Body of pancreas (tissue), 4 donors: ENCODE measurements around the gene TMCC3. TPM values are rescaled to one million over a fixed set of nuclear protein-coding genes. Genes with fewer than 3 reads are reported as not detected.
A peak's percentile ranks its signal among the peaks of the same experiment; 100 is the strongest.

ENCODE experiments used
- ATAC-seq: fragments of 150-250 bp; one replicate; pipeline ENCODE4 v1.9.1; 2016
- DNase-seq, 4 donors: peaks; one replicate each; pipeline ENCODE4 v3.0.0-alpha.2; 2019
- H3K27ac ChIP-seq, 4 donors: fragments of 200-600 bp; sonication (generic); 1 replicate in 3 of 4; 2 replicates in 1 of 4; pipeline versions ENCODE4 v1.5.1 to v1.6.1; 2016 to 2019; ENCODE audit warnings: mild to moderate bottlenecking in 1 of 4, mixed read lengths in 1 of 4, moderate library complexity in 1 of 4
- H3K27me3 ChIP-seq, 2 donors: fragments of 200-600 bp; sonication (generic); one replicate each; pipeline ENCODE4 v1.6.0; 2016; ENCODE audit warnings: mild to moderate bottlenecking in 1 of 2
- H3K36me3 ChIP-seq, 2 donors: fragments of 200-600 bp; sonication (generic); replicated peaks in 1 of 2; 2 replicates each; pipeline ENCODE4 v1.5.1; 2016; ENCODE audit warnings: low read depth in 2 of 2; ENCODE audit not compliant: insufficient read depth in 1 of 2
- H3K4me1 ChIP-seq: fragments of 200-600 bp; sonication (generic); one replicate; pipeline ENCODE4 v1.6.0; 2016
- H3K4me3 ChIP-seq, 2 donors: fragments of 200-600 bp; sonication (generic); 1 replicate in 1 of 2; 2 replicates in 1 of 2; pipeline ENCODE4 v1.5.1; 2016 to 2019
- H3K9me3 ChIP-seq, 3 donors: fragments of 200-600 bp; sonication (generic); 1 replicate in 2 of 3; 2 replicates in 1 of 3; pipeline ENCODE4 v1.5.1; 2016
- CTCF ChIP-seq, 7 experiments: fragments of 450-650 bp in 4 of 7; fragments of 200-600 bp in 3 of 7; sonication (generic) in 3 of 7; IDR thresholded peaks; one replicate each; pipeline ENCODE4 v1.5.1; 2016 to 2019; ENCODE audit warnings: antibody characterized with exemption in 7 of 7
- POLR2A ChIP-seq, 3 donors: fragments of 450-650 bp; IDR thresholded peaks; one replicate each; pipeline ENCODE4 v1.6.1; 2016; ENCODE audit warnings: antibody characterized with exemption in 3 of 3, mild to moderate bottlenecking in 2 of 3
- WGBS, 2 donors: methylation state at CpG; one replicate each; pipeline ENCODE4 v1.1.5; 2017; 5-methylcytosine and 5-hydroxymethylcytosine counted together
- intact Hi-C: fragments of 100-400 bp; cut with DNase I; formaldehyde crosslinking; loops from one replicate; pipeline ENCODE4 v1.15.1; 2023
- total RNA-seq, 2 donors: library from RNA; depleted of rRNA; stranded (reverse); fragments of >200 nt; gene quantifications; one replicate each; pipeline ENCODE4 v1.1.0, GENCODE V29; 2016

TMCC3 gene
- total RNA-seq, 2 donors from 2014 or later = 1.3 to 3.6 TPM

GRCh38 chr12:94571556-94571955 is 78.8 kb downstream of the TMCC3 start:
- no peaks in the 10 kb centered on the region for H3K36me3 ChIP-seq
- no peak overlapping the region for H3K27ac ChIP-seq
- intact Hi-C loops = no loop called here
- H3K4me3 ChIP-seq = no peak overlapping the region
- no peak for ATAC-seq
- H3K4me1 ChIP-seq = no peaks in the 10 kb centered on the region
- H3K9me3 ChIP-seq = no peaks in the 10 kb centered on the region
- TF ChIP-seq POLR2A (IDR thresholded peaks at IDR 0.05) (no peak), CTCF (IDR thresholded peaks at IDR 0.05) (no peak)
- WGBS, 2 donors = 39 to 45% methylated on average over 12 of the region's 12 CpGs
- DNase-seq = peak; percentile 29 to 55 (median 45)
- no peaks in the 10 kb centered on the region for H3K27me3 ChIP-seq

GRCh38 chr12:94570161-94570560 is 80.2 kb downstream of the TMCC3 start:
- no peak overlapping the region for H3K27ac ChIP-seq
- H3K4me1 ChIP-seq = no peaks in the 10 kb centered on the region
- H3K27me3 ChIP-seq = no peaks in the 10 kb centered on the region
- H3K4me3 ChIP-seq = no peak overlapping the region
- intact Hi-C loops = no loop called here
- no peak for DNase-seq
- H3K9me3 ChIP-seq = no peaks in the 10 kb centered on the region
- TF ChIP-seq POLR2A (IDR thresholded peaks at IDR 0.05) (no peak), CTCF (IDR thresholded peaks at IDR 0.05) (no peak)
- WGBS, 2 donors = 70 to 76% methylated on average over 7 of the region's 7 CpGs
- no peaks in the 10 kb centered on the region for H3K36me3 ChIP-seq
- no peak for ATAC-seq

- TF ChIP-seq POLR2A (IDR thresholded peaks at IDR 0.05) = no peak
- TF ChIP-seq CTCF (IDR thresholded peaks at IDR 0.05) = no peak
- H3K27ac ChIP-seq = no peak overlapping the region
- DNase-seq = no peak
- no peak for ATAC-seq
- WGBS, 2 donors = 80 to 88% methylated on average over 6 of the region's 6 CpGs
- H3K4me3 ChIP-seq = no peak overlapping the region
- no peaks in the 10 kb centered on the region for H3K36me3 ChIP-seq
- no peaks in the 10 kb centered on the region for H3K4me1 ChIP-seq
- no peaks in the 10 kb centered on the region for H3K9me3 ChIP-seq
- H3K27me3 ChIP-seq = no peaks in the 10 kb centered on the region
- intact Hi-C loops = no loop called here
Measured at GRCh38 chr12:94567761-94568160, 82.6 kb downstream of the TMCC3 start.

GRCh38 chr12:94566345-94566744 is 84.0 kb downstream of the TMCC3 start:
- Histone ChIP-seq H3K27ac (no peak overlapping the region), H3K4me3 (no peak overlapping the region), H3K27me3 (no peaks in the 10 kb centered on the region), H3K4me1 (no peaks in the 10 kb centered on the region), H3K9me3 (no peaks in the 10 kb centered on the region), H3K36me3 (no peaks in the 10 kb centered on the region)
- intact Hi-C loops = no loop called here
- DNase-seq = no peak
- TF ChIP-seq POLR2A (IDR thresholded peaks at IDR 0.05) (no peak), CTCF (IDR thresholded peaks at IDR 0.05) (no peak)
- WGBS, 2 donors = 69 to 72% methylated on average over 8 of the region's 8 CpGs
- no peak for ATAC-seq

GRCh38 chr12:94565683-94566082 is 84.7 kb downstream of the TMCC3 start:
- Histone ChIP-seq H3K9me3 (no peaks in the 10 kb centered on the region), H3K4me3 (no peak overlapping the region), H3K27me3 (no peaks in the 10 kb centered on the region), H3K36me3 (no peaks in the 10 kb centered on the region), H3K4me1 (no peaks in the 10 kb centered on the region), H3K27ac (no peak overlapping the region)
- TF ChIP-seq POLR2A (IDR thresholded peaks at IDR 0.05) = no peak
- no peak for TF ChIP-seq CTCF (IDR thresholded peaks at IDR 0.05)
- intact Hi-C loops = no loop called here
- 91 to 93% methylated on average over 8 of the region's 8 CpGs for WGBS, 2 donors
- DNase-seq = no peak
- ATAC-seq = no peak
